ENCODE measurements around the gene SEC24B.

Gene SEC24B

GRCh38 chr4:109414938-109415337, 18.7 kb upstream of the SEC24B start:
- H3K27me3 Mint-ChIP-seq = no peaks in the 10 kb centered on the region
- no peak for DNase-seq
- no peaks in the 10 kb centered on the region for H3K36me3 Mint-ChIP-seq (ENCODE audit: low read depth)
- ATAC-seq = no peak
- no peaks in the 10 kb centered on the region for H3K9me3 Mint-ChIP-seq
- H3K4me3 Mint-ChIP-seq = no peak overlapping the region
- no peak overlapping the region for H3K27ac Mint-ChIP-seq
- peaks cover 10% of the 10 kb centered on the region for H3K4me1 Mint-ChIP-seq

- Mint-ChIP-seq H3K9me3 (no peaks in the 10 kb centered on the region), H3K4me3 (no peak overlapping the region), H3K27me3 (no peaks in the 10 kb centered on the region), H3K27ac (no peak overlapping the region), H3K4me1 (peaks cover 3% of the 10 kb centered on the region), H3K36me3 (ENCODE audit: low read depth) (no peaks in the 10 kb centered on the region)
- DNase-seq (no peak), ATAC-seq (no peak)
Measured at GRCh38 chr4:109418588-109418987, 15.0 kb upstream of the SEC24B start.

GRCh38 chr4:109419679-109420078, 13.9 kb upstream of the SEC24B start:
- DNase-seq (no peak), ATAC-seq (no peak)
- Mint-ChIP-seq H3K27me3 (no peaks in the 10 kb centered on the region), H3K4me1 (peaks cover 3% of the 10 kb centered on the region), H3K36me3 (ENCODE audit: low read depth) (no peaks in the 10 kb centered on the region), H3K9me3 (no peaks in the 10 kb centered on the region), H3K4me3 (no peak overlapping the region), H3K27ac (no peak overlapping the region)

- H3K27ac Mint-ChIP-seq = no peak overlapping the region
- no peak for ATAC-seq
- DNase-seq = no peak
- H3K4me1 Mint-ChIP-seq = peaks cover 4% of the 10 kb centered on the region
- H3K4me3 Mint-ChIP-seq = no peak overlapping the region
- no peaks in the 10 kb centered on the region for H3K27me3 Mint-ChIP-seq
- H3K9me3 Mint-ChIP-seq = no peaks in the 10 kb centered on the region
- H3K36me3 Mint-ChIP-seq (ENCODE audit: low read depth) = no peaks in the 10 kb centered on the region
Measured at GRCh38 chr4:109424093-109424841, 9.3 kb upstream of the SEC24B start.

GRCh38 chr4:109425405-109425804, 8.2 kb upstream of the SEC24B start:
- Mint-ChIP-seq H3K27me3 (no peaks in the 10 kb centered on the region), H3K36me3 (ENCODE audit: low read depth) (peaks cover 6% of the 10 kb centered on the region), H3K4me1 (peaks cover 12% of the 10 kb centered on the region), H3K27ac (no peak overlapping the region), H3K4me3 (no peak overlapping the region), H3K9me3 (no peaks in the 10 kb centered on the region)
- DNase-seq = no peak
- no peak for ATAC-seq

- Mint-ChIP-seq H3K4me3 (no peak overlapping the region), H3K36me3 (ENCODE audit: low read depth) (peaks cover 9% of the 10 kb centered on the region), H3K27ac (peak overlapping the region; percentile 3), H3K27me3 (no peaks in the 10 kb centered on the region), H3K4me1 (peaks cover 25% of the 10 kb centered on the region), H3K9me3 (no peaks in the 10 kb centered on the region)
- ATAC-seq (no peak), DNase-seq (no peak)
Measured at GRCh38 chr4:109429545-109429944, 4.1 kb upstream of the SEC24B start.

GRCh38 chr4:109432203-109432602, 1.4 kb upstream of the SEC24B start:
- Mint-ChIP-seq H3K27me3 (no peaks in the 10 kb centered on the region), H3K9me3 (no peaks in the 10 kb centered on the region), H3K36me3 (ENCODE audit: low read depth) (peaks cover 9% of the 10 kb centered on the region), H3K4me1 (peaks cover 49% of the 10 kb centered on the region), H3K27ac (peak overlapping the region; percentile 92), H3K4me3 (peak overlapping the region; percentile 83)
- no peak for DNase-seq
- ATAC-seq = no peak

GRCh38 chr4:109432696-109433095, 919 bp upstream of the SEC24B start:
- peaks cover 9% of the 10 kb centered on the region for H3K36me3 Mint-ChIP-seq (ENCODE audit: low read depth)
- H3K4me1 Mint-ChIP-seq = peaks cover 52% of the 10 kb centered on the region
- peak overlapping the region; percentile 83 for H3K4me3 Mint-ChIP-seq
- H3K27ac Mint-ChIP-seq = peak overlapping the region; percentile 92
- ATAC-seq = no peak
- no peak for DNase-seq
- H3K27me3 Mint-ChIP-seq = no peaks in the 10 kb centered on the region
- H3K9me3 Mint-ChIP-seq = no peaks in the 10 kb centered on the region

- H3K4me1 Mint-ChIP-seq = peaks cover 67% of the 10 kb centered on the region
- H3K27ac Mint-ChIP-seq = peak overlapping the region; percentile 60
- peak; percentile 44 for ATAC-seq
- H3K9me3 Mint-ChIP-seq = no peaks in the 10 kb centered on the region
- peak; percentile 34 for DNase-seq
- peaks cover 9% of the 10 kb centered on the region for H3K36me3 Mint-ChIP-seq (ENCODE audit: low read depth)
- H3K4me3 Mint-ChIP-seq = peak overlapping the region; percentile 88
- H3K27me3 Mint-ChIP-seq = no peaks in the 10 kb centered on the region
Measured at GRCh38 chr4:109434007-109434971, 674 bp downstream of the SEC24B start.

GRCh38 chr4:109435635-109436034, 2.0 kb downstream of the SEC24B start:
- Mint-ChIP-seq H3K4me1 (peaks cover 66% of the 10 kb centered on the region), H3K36me3 (ENCODE audit: low read depth) (peaks cover 2% of the 10 kb centered on the region), H3K9me3 (no peaks in the 10 kb centered on the region), H3K27me3 (no peaks in the 10 kb centered on the region), H3K4me3 (peak overlapping the region; percentile 88), H3K27ac (peak overlapping the region; percentile 23)
- ATAC-seq (no peak), DNase-seq (no peak)

GRCh38 chr4:109436504-109436903, 2.9 kb downstream of the SEC24B start:
- Mint-ChIP-seq H3K36me3 (ENCODE audit: low read depth) (no peaks in the 10 kb centered on the region), H3K9me3 (no peaks in the 10 kb centered on the region), H3K4me1 (peaks cover 74% of the 10 kb centered on the region), H3K27ac (peak overlapping the region; percentile 20), H3K27me3 (no peaks in the 10 kb centered on the region), H3K4me3 (no peak overlapping the region)
- no peak for DNase-seq
- no peak for ATAC-seq

GRCh38 chr4:109440948-109441347, 7.3 kb downstream of the SEC24B start:
- Mint-ChIP-seq H3K9me3 (no peaks in the 10 kb centered on the region), H3K36me3 (ENCODE audit: low read depth) (peaks cover 7% of the 10 kb centered on the region), H3K4me3 (no peak overlapping the region), H3K4me1 (peaks cover 71% of the 10 kb centered on the region), H3K27ac (no peak overlapping the region), H3K27me3 (no peaks in the 10 kb centered on the region)
- no peak for ATAC-seq
- no peak for DNase-seq

GRCh38 chr4:109441862-109442458, 8.3 kb downstream of the SEC24B start:
- no peak for DNase-seq
- Mint-ChIP-seq H3K4me1 (peaks cover 71% of the 10 kb centered on the region), H3K36me3 (ENCODE audit: low read depth) (peaks cover 14% of the 10 kb centered on the region), H3K9me3 (no peaks in the 10 kb centered on the region), H3K4me3 (no peak overlapping the region), H3K27ac (peak overlapping the region; percentile 47), H3K27me3 (no peaks in the 10 kb centered on the region)
- no peak for ATAC-seq

- no peaks in the 10 kb centered on the region for H3K27me3 Mint-ChIP-seq
- DNase-seq (no peak), ATAC-seq (no peak)
- no peak overlapping the region for H3K27ac Mint-ChIP-seq
- no peaks in the 10 kb centered on the region for H3K9me3 Mint-ChIP-seq
- peaks cover 63% of the 10 kb centered on the region for H3K4me1 Mint-ChIP-seq
- no peak overlapping the region for H3K4me3 Mint-ChIP-seq
- peaks cover 22% of the 10 kb centered on the region for H3K36me3 Mint-ChIP-seq (ENCODE audit: low read depth)
Measured at GRCh38 chr4:109444182-109444844, 10.7 kb downstream of the SEC24B start.

All from activated naive CD8-positive, alpha-beta T cell treated with anti-CD3 and anti-CD28 coated beads, Interleukin-2, amount 50 U/mL, for 24 hours (primary cell).